IPS-NIHi7 (cell line): ENCODE measurements around the gene PIRT.
"Not testable (repeated sequence)": the region's sequence is repeated elsewhere in the genome, so short reads cannot be mapped to it uniquely, and the experiment has no call there.

Experiments
- DNase-seq: peaks from one replicate; pipeline ENCODE4 v3.0.0; 2012; ENCODE audit warnings: mixed read lengths; ENCODE audit errors: extremely low spot score

Gene PIRT

GRCh38 chr17:10837921-10838320 lies at the start of gene PIRT:
Gene PIRT (minus strand): TSS chr17:10838087. CDS start chr17:10825645, 12,442 bp downstream.
- no peak for DNase-seq

GRCh38 chr17:10881959-10882358 lies 44.1 kb upstream of the PIRT start:
- no peak for DNase-seq

- DNase-seq: peak; percentile 71
Observed at GRCh38 chr17:10879190-10879836, 41.4 kb upstream of the PIRT start.

GRCh38 chr17:10875984-10876555 lies 38.2 kb upstream of the PIRT start:
- peak; percentile 81 for DNase-seq

- peak; percentile 77 for DNase-seq
Observed at GRCh38 chr17:10875430-10875851, 37.6 kb upstream of the PIRT start.

- no peak for DNase-seq
Observed at GRCh38 chr17:10871914-10872313, 34.0 kb upstream of the PIRT start.

- DNase-seq: no peak
Observed at GRCh38 chr17:10870336-10871050, 32.6 kb upstream of the PIRT start.

GRCh38 chr17:10868744-10869143 lies 30.9 kb upstream of the PIRT start:
- not testable (repeated sequence) for DNase-seq

- no peak for DNase-seq
Observed at GRCh38 chr17:10859051-10859450, 21.2 kb upstream of the PIRT start.

GRCh38 chr17:10857976-10858375 lies 20.1 kb upstream of the PIRT start:
- no peak for DNase-seq

- not testable (repeated sequence) for DNase-seq
Observed at GRCh38 chr17:10846636-10847035, 8.7 kb upstream of the PIRT start.

- no peak for DNase-seq
Observed at GRCh38 chr17:10845388-10845751, 7.5 kb upstream of the PIRT start.

- peak; percentile 94 for DNase-seq
Observed at GRCh38 chr17:10844621-10845387, 6.9 kb upstream of the PIRT start.

- DNase-seq: peak; percentile 60
Observed at GRCh38 chr17:10843811-10844210, 5.9 kb upstream of the PIRT start.

GRCh38 chr17:10842658-10843057 lies 4.8 kb upstream of the PIRT start:
- no peak for DNase-seq

GRCh38 chr17:10838682-10839081 lies 795 bp upstream of the PIRT start:
- DNase-seq: no peak

GRCh38 chr17:10836966-10837590 lies 809 bp downstream of the PIRT start:
- no peak for DNase-seq

GRCh38 chr17:10836145-10836544 lies 1.7 kb downstream of the PIRT start:
- no peak for DNase-seq

GRCh38 chr17:10831696-10832095 lies 6.2 kb downstream of the PIRT start:
- no peak for DNase-seq

- DNase-seq: no peak
Observed at GRCh38 chr17:10827898-10828552, 9.9 kb downstream of the PIRT start.

- DNase-seq: no peak
Observed at GRCh38 chr17:10824874-10825273, 13.0 kb downstream of the PIRT start.
